ENCODE measurements around the gene P2RX4.

P2RX4 gene

DNA sequence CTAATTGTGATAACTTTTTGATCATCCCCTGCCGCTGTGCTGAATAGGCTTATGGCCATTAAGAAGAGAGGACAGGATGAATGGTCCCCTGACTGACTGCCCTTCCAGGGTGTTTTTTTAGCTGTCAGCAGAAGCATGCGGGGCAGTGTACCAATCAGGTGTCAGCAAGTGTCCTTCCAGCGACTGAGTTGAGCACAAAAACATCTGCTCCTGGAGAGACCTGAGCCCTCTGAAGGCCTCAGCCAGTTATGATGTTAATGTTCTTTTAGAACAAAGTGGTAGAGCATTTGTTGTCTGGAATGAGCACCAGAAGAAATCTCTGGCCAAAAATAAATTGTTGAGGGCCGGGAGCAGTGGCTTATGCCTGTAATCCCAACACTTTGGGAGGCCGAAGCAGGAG is 39.8 kb upstream of the P2RX4 start:
- H3K9ac ChIP-seq (ENCODE audit: low read length): no peak overlapping the region

DNA sequence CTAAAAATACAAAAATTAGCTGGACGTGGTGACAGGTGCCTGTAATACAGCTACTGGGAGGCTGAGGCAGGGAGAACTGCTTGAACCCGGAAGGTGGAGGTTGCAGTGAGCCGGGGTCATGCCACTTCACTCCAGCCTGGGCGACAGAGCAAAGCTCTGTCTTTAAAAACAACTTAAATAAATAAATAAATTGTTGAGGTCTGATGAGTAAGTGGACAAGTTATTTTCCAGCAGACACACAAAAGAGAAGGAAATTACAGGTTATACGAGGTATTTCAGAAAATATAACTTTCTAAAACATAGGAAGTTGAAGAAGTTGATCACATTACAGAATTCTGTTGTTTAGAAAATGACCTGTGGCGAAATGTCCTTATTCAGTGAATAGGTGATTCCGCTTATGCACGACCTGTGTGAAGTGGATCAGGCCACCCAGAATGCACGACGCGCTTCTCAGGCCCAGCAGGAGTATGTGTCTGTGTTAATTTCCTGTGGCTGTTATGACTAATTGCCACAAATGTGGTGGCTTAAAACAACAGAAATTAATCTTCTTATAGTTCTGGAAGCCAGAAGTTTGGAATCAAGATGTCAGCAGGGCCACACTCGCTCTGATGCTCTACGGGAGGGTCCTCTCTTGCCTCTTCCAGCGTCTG is 39.2 kb upstream of the P2RX4 start:
- H3K4me1 ChIP-seq (ENCODE audit: low read length): no peaks in the 10 kb centered on the region
- no peaks in the 10 kb centered on the region for H3K9me2 ChIP-seq (replicated peaks; ENCODE audit: insufficient read depth, low read length)
- TF ChIP-seq EZH2phosphoT487 (IDR thresholded peaks at IDR 0.05; ENCODE audit: low read length) (no peak), EZH2 (optimal IDR thresholded peaks at IDR 0.05; ENCODE audit: low read depth, low read length) (no peak)
- TF ChIP-seq, protein P1, sequence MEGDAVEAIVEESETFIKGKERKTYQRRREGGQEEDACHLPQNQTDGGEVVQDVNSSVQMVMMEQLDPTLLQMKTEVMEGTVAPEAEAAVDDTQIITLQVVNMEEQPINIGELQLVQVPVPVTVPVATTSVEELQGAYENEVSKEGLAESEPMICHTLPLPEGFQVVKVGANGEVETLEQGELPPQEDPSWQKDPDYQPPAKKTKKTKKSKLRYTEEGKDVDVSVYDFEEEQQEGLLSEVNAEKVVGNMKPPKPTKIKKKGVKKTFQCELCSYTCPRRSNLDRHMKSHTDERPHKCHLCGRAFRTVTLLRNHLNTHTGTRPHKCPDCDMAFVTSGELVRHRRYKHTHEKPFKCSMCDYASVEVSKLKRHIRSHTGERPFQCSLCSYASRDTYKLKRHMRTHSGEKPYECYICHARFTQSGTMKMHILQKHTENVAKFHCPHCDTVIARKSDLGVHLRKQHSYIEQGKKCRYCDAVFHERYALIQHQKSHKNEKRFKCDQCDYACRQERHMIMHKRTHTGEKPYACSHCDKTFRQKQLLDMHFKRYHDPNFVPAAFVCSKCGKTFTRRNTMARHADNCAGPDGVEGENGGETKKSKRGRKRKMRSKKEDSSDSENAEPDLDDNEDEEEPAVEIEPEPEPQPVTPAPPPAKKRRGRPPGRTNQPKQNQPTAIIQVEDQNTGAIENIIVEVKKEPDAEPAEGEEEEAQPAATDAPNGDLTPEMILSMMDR (IDR thresholded peaks at IDR 0.05; ENCODE audit: low read length): no peak
- DNase-seq: no peak
- H3K9ac ChIP-seq (ENCODE audit: low read length): no peak overlapping the region
- no peaks in the 10 kb centered on the region for H3K36me3 ChIP-seq (replicated peaks; ENCODE audit: insufficient read depth, low read length)
- H3F3A ChIP-seq (ENCODE audit: insufficient read depth, low read length): no peaks in the 10 kb centered on the region
- no peak overlapping the region for H3K4me2 ChIP-seq (ENCODE audit: low read depth, low read length)
- no peaks in the 10 kb centered on the region for H3K9me3 ChIP-seq (replicated peaks; ENCODE audit: insufficient read depth, low read length)
- H3K79me2 ChIP-seq (ENCODE audit: low read length): no peaks in the 10 kb centered on the region
- no peaks in the 10 kb centered on the region for H4K20me1 ChIP-seq (ENCODE audit: insufficient read depth, low read length)
- no peak overlapping the region for H3K27ac ChIP-seq (ENCODE audit: low read length)
- H3K4me3 ChIP-seq (ENCODE audit: low read length): no peak overlapping the region
- no peak overlapping the region for H2AFZ ChIP-seq (ENCODE audit: low read length)
- no peaks in the 10 kb centered on the region for H3K27me3 ChIP-seq (replicated peaks; ENCODE audit: insufficient read depth, low read length)

More for the DNA sequence above, 39.8 kb upstream of the P2RX4 start:
- no peaks in the 10 kb centered on the region for H3K79me2 ChIP-seq (ENCODE audit: low read length)
- TF ChIP-seq EZH2phosphoT487 (IDR thresholded peaks at IDR 0.05; ENCODE audit: low read length): no peak
- TF ChIP-seq, protein P1 (IDR thresholded peaks at IDR 0.05; ENCODE audit: low read length): no peak
- no peak for TF ChIP-seq EZH2 (optimal IDR thresholded peaks at IDR 0.05; ENCODE audit: low read depth, low read length)
- no peaks in the 10 kb centered on the region for H3K36me3 ChIP-seq (replicated peaks; ENCODE audit: insufficient read depth, low read length)
- no peaks in the 10 kb centered on the region for H4K20me1 ChIP-seq (ENCODE audit: insufficient read depth, low read length)
- no peaks in the 10 kb centered on the region for H3K27me3 ChIP-seq (replicated peaks; ENCODE audit: insufficient read depth, low read length)
- no peaks in the 10 kb centered on the region for H3K9me2 ChIP-seq (replicated peaks; ENCODE audit: insufficient read depth, low read length)
- H3K4me3 ChIP-seq (ENCODE audit: low read length): no peak overlapping the region
- no peak overlapping the region for H2AFZ ChIP-seq (ENCODE audit: low read length)
- no peaks in the 10 kb centered on the region for H3K9me3 ChIP-seq (replicated peaks; ENCODE audit: insufficient read depth, low read length)
- no peak overlapping the region for H3K27ac ChIP-seq (ENCODE audit: low read length)
- no peaks in the 10 kb centered on the region for H3F3A ChIP-seq (ENCODE audit: insufficient read depth, low read length)
- DNase-seq: no peak
- no peaks in the 10 kb centered on the region for H3K4me1 ChIP-seq (ENCODE audit: low read length)
- no peak overlapping the region for H3K4me2 ChIP-seq (ENCODE audit: low read depth, low read length)

DNA sequence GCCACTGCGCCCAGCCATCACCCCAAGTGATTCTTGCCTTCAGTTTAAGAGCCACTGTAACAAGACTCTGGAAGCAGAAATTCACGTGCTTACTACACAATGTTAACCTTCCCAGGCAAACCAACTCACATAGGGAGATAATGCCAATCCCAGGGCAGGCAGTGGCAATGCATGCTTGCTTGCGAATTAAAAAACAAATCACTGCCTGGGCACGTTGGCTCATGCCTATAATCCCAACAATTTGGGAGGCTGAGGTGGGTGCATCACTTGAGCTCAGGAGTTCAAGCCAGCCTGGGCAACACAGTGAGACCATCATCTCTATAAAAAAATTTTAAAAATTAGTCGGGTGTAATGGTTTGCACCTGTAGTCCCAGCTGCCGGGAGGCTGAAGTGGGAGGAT is 37.8 kb upstream of the P2RX4 start:
- Histone ChIP-seq H3K27ac (ENCODE audit: low read length) (no peak overlapping the region), H3K36me3 (replicated peaks; ENCODE audit: insufficient read depth, low read length) (no peaks in the 10 kb centered on the region), H3K9me3 (replicated peaks; ENCODE audit: insufficient read depth, low read length) (no peaks in the 10 kb centered on the region), H2AFZ (ENCODE audit: low read length) (no peak overlapping the region), H3K9me2 (replicated peaks; ENCODE audit: insufficient read depth, low read length) (no peaks in the 10 kb centered on the region), H3K79me2 (ENCODE audit: low read length) (no peaks in the 10 kb centered on the region), H3K4me1 (ENCODE audit: low read length) (no peaks in the 10 kb centered on the region), H4K20me1 (ENCODE audit: insufficient read depth, low read length) (no peaks in the 10 kb centered on the region), H3K9ac (ENCODE audit: low read length) (no peak overlapping the region), H3K4me3 (ENCODE audit: low read length) (no peak overlapping the region), H3K27me3 (replicated peaks; ENCODE audit: insufficient read depth, low read length) (no peaks in the 10 kb centered on the region), H3K4me2 (ENCODE audit: low read depth, low read length) (no peak overlapping the region), H3F3A (ENCODE audit: insufficient read depth, low read length) (no peaks in the 10 kb centered on the region)
- TF ChIP-seq, protein P1 (IDR thresholded peaks at IDR 0.05; ENCODE audit: low read length): no peak
- TF ChIP-seq EZH2phosphoT487 (IDR thresholded peaks at IDR 0.05; ENCODE audit: low read length) (no peak), EZH2 (optimal IDR thresholded peaks at IDR 0.05; ENCODE audit: low read depth, low read length) (no peak)
- DNase-seq: no peak
